ENCODE results near the gene MAB21L4.

Gene MAB21L4

GRCh38 chr2:240864475-240864874, 31.5 kb downstream of the MAB21L4 start:
- no peak for TF ChIP-seq CTCF (IDR thresholded peaks at IDR 0.05; ENCODE audit: extremely low read depth, missing control alignments)
- no peak for DNase-seq (ENCODE audit: low spot score)

- DNase-seq (ENCODE audit: low spot score) = no peak
These were observed 34.4 kb downstream of the MAB21L4 start for GRCh38 chr2:240861547-240861946.

GRCh38 chr2:240858871-240859270, 37.1 kb downstream of the MAB21L4 start:
- TF ChIP-seq CTCF (IDR thresholded peaks at IDR 0.05; ENCODE audit: extremely low read depth, missing control alignments) = no peak
- DNase-seq (ENCODE audit: low spot score) = no peak

More at GRCh38 chr2:240861547-240861946, 34.4 kb downstream of the MAB21L4 start:
- no peak for TF ChIP-seq CTCF (IDR thresholded peaks at IDR 0.05; ENCODE audit: extremely low read depth, missing control alignments)

- no peak for DNase-seq (ENCODE audit: low spot score)
- TF ChIP-seq CTCF (IDR thresholded peaks at IDR 0.05; ENCODE audit: extremely low read depth, missing control alignments) = no peak
These were observed 37.6 kb downstream of the MAB21L4 start for GRCh38 chr2:240858321-240858720.

- DNase-seq (ENCODE audit: low spot score) = no peak
- no peak for TF ChIP-seq CTCF (IDR thresholded peaks at IDR 0.05; ENCODE audit: extremely low read depth, missing control alignments)
These were observed 38.6 kb downstream of the MAB21L4 start for GRCh38 chr2:240857039-240858008.

- no peak for DNase-seq (ENCODE audit: low spot score)
- no peak for TF ChIP-seq CTCF (IDR thresholded peaks at IDR 0.05; ENCODE audit: extremely low read depth, missing control alignments)
These were observed 39.6 kb downstream of the MAB21L4 start for GRCh38 chr2:240856151-240856980.

GRCh38 chr2:240855670-240856069, 40.3 kb downstream of the MAB21L4 start:
- DNase-seq (ENCODE audit: low spot score) = no peak
- TF ChIP-seq CTCF (IDR thresholded peaks at IDR 0.05; ENCODE audit: extremely low read depth, missing control alignments) = no peak

Measured in GM20000 (cell line).